HG02798 (cell line): ENCODE results near the gene HDAC1.

Experiments
- ATAC-seq: cut with Tn5 transposase; IDR thresholded peaks from one replicate; pipeline ENCODE4 v1.9.1; 2021; ENCODE audit warnings: mild to moderate bottlenecking; ENCODE audit not compliant: unreplicated experiment, poor library complexity

The HDAC1 gene

DNA sequence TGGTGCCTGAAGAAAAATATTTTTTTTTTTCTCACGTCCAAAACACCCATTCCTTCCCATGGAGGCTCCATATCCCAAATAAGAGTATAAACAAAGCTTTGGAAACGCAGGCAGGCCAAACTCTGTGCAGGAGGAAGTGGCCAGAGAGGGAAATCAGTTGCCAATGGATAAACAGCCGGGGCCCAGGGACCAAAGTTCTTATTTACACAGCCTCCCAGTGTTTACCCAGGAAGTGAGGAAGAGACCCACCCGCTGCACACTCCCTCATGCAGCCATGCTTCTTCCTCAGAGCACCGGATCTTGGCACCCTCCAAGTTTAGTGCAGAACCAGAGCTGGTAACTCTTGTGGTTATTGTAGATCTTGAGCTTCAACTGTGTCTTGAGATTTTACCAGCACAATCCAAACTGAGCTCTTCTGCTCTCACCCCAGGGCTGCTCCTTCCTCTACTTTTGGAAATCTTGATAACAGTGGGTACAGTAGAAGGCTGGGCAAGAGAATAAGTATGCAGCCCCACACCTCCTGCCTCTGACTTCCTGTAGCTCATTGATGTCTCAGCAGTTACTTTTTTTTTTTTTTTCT is 29.9 kb downstream of the HDAC1 start:
- no peak for ATAC-seq

GRCh38 chr1:32327204-32327603 is 35.3 kb downstream of the HDAC1 start:
- ATAC-seq, result no peak

DNA sequence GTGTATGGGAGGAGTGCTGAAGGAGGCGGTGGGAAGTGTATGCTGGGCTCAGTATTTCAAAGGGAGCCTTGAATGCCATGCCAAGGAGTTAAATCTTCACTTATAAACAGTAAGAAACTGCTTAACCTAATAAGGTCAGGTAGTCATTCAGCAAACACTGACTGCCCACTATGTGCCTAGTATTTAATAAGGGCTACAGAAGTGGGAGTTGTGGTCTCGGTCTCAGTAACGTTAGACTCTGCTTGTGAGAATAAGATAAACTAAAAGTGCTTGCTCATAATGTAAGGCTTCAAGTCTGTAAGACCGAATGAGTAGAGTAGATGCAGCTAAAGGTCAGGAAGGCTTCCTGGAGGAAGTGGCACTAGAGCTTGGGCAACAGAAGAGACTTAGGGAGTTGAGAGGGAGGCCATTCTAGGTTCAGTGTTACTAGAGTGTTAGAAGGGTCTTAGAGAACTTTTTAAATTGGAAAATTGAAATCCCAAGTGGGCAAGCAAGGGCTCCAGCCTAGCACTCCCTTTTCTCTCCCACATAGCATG is 38.1 kb downstream of the HDAC1 start:
- no peak for ATAC-seq

DNA sequence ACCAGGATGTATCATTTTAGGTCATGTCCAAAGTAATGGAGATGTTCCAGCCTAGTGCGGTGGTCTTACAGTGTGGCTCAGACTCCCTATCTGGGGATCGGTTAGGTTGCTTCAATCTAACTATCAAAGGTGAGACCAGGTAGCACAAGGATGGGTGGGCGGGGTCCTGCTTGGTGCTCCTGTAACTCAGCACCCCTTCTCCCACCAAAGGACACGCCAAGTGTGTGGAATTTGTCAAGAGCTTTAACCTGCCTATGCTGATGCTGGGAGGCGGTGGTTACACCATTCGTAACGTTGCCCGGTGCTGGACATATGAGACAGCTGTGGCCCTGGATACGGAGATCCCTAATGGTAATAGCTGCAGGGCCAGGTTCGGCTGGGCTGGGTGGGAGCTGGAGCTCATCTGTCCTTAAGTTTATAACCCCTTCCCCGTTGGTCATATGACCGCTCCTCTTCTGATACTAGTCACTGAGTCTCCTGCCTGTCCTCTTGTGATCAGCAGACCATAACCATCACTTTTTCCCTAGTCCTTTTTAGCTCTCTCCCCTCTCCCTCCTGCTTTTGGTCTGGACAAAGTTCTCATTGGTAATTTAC is 38.8 kb downstream of the HDAC1 start:
- no peak for ATAC-seq

GRCh38 chr1:32331549-32331948 is 39.7 kb downstream of the HDAC1 start:
- ATAC-seq, result no peak

DNA sequence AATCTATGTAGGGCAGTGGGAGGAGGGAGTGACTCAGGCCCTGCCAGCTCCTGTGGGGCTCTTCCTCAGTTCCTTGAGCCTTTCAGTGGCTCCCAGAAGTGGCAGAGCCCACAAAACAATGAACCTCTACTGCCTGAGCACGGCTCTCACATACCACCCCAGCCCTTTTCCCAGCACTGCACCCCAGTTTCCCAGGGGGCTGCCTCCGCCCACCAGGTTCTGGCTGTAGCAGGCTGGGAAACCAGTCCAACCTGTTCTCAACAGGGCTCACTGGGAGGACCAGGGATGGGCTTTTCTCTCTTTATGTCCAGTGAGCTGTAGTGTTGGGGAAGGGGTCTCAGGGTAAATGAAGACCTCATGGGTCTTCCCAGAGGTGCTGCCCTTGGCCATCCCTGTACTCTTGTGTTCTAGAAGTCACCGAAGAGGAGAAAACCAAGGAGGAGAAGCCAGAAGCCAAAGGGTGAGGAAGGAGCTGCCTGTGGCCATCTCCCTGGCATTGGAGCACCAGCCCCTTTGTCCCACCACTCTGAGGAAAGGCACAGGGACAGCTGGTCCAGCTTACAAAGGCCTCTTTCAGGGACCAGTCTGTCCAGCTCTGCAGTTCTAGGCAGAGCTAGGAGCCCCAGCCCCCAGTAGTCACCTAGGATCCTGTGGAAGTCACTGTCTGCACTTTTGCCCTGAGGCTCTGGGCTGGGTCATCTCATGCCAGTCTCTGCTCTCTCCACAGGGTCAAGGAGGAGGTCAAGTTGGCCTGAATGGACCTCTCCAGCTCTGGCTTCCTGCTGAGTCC is 40.6 kb downstream of the HDAC1 start:
- no peak for ATAC-seq

GRCh38 chr1:32333251-32333963 is 41.5 kb downstream of the HDAC1 start:
- no peak for ATAC-seq

GRCh38 chr1:32334274-32334861 is 42.5 kb downstream of the HDAC1 start:
- no peak for ATAC-seq

- ATAC-seq, result peak; percentile 19
Measured at GRCh38 chr1:32334864-32335534, 43.1 kb downstream of the HDAC1 start.

GRCh38 chr1:32335535-32335789 is 43.6 kb downstream of the HDAC1 start:
- peak; percentile 16 for ATAC-seq

- ATAC-seq, result peak; percentile 54
Measured at GRCh38 chr1:32335790-32336590, 44.1 kb downstream of the HDAC1 start, which contains the start of gene MARCKSL1. Gene MARCKSL1 (minus strand): TSS chr1:32336233. CDS start chr1:32336033, 200 bp downstream.

- ATAC-seq, result no peak
Measured at GRCh38 chr1:32336591-32336932, 44.7 kb downstream of the HDAC1 start.

GRCh38 chr1:32336963-32337675 is 45.2 kb downstream of the HDAC1 start:
- ATAC-seq, result no peak

DNA sequence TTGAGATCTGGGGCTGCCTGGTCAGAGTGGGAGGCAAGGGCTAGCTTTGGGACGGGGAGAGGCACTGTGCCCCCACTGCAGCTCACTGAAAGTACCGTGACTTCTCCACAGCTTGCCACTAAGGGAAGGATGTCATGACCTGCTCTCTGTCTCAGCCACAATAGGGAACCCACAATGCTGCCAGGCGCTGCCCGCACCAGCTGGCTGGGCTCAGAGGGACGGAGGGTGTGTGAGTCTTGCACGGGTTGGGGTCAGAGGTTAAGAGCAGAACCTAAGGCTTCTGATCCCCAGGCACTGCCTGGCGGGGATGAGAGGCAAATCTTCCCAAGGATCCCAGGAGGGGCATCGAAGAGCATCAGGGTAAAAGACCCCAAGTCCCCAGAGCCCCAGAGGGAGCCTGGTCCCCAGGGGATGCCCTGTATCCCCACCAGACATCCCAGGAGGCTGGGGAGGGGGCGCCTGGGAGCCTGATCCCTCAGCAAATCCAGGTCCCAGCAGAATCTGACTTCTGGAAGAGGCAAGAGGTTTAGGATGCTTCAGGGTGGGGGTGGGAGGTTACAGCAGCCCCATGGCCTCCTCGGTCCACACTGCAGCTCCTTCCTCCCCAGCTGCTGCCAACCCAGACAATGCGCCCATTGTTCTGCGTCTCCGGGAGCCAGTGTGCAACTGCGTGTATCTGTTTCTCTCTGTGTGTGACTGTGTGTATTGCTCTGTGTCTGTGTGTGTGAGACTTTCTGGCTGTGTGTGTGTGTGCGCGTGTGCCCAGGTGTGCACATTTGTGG is 46.2 kb downstream of the HDAC1 start:
- no peak for ATAC-seq

DNA sequence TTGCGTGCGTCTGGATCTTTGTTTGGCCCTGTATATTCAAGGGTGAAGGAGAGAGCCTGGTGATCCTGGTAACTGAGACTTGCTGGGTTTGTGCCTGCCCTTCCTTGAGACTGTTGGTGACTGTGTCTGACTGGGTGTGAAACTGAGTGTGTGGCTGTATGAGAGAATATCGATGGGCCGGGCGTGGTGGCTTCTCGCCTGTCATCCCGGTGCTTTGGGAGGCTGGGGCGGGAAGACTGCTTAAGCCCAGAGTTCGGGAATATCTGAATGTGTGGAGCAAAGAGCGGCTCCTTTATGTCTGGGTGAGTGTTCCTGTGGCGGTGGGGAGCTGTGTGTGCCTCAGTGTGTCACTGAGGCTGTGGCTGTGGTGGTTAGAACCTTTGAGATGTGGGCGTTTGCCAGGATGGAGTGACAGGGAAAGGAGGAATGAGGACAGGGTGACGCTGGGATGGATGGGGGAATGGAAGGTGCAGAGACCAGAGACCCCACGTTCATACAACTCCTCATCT is 46.8 kb downstream of the HDAC1 start:
- no peak for ATAC-seq

GRCh38 chr1:32339363-32339978 is 47.6 kb downstream of the HDAC1 start:
- no peak for ATAC-seq

GRCh38 chr1:32341186-32341757 is 49.4 kb downstream of the HDAC1 start:
- no peak for ATAC-seq
